GM12878 (cell line): ENCODE results near the gene FKBP2. TPM values are rescaled to one million over a fixed set of nuclear protein-coding genes. Genes with fewer than 3 reads are reported as not detected.
A peak's percentile ranks its signal among the peaks of the same experiment; 100 is the strongest.

ENCODE experiments used
- ATAC-seq: fragments of 200-7000 bp; cut with Tn5 transposase; 3 replicates; pipeline ENCODE4 v1.9.1; 2020; ENCODE audit warnings: mild to moderate bottlenecking, moderate library complexity
- BruUV-seq: library from RNA; stranded (reverse); fragments of 400-500 nt; replicated peaks from 2 replicates; lab custom pipeline; 2021; lab: Mats Ljungman, UMichigan
- CTCF ChIA-PET: fragments of 300-600 bp; sonication (Branson Sonifier 250); formaldehyde crosslinking; extraction: SDS; loops from one replicate; lab custom pipeline; 2021; ENCODE audit warnings: inconsistent platforms; lab: Yijun Ruan, JAX
- POLR2A ChIA-PET: fragments of 350-600 bp; formaldehyde crosslinking; extraction: SDS; loops from one replicate; lab custom pipeline; 2021; ENCODE audit warnings: inconsistent platforms; lab: Charles Lee
- RAD21 ChIA-PET: fragments of 300-600 bp; sonication (Branson Sonifier 250); formaldehyde crosslinking; loops from one replicate; lab custom pipeline; 2023; ENCODE audit warnings: antibody characterized with exemption; ENCODE audit not compliant: unreplicated experiment; lab: Charles Lee
- SMC1A ChIA-PET: fragments of 300-600 bp; sonication (Branson Sonifier 250); formaldehyde crosslinking; loops from one replicate; lab custom pipeline; 2023; ENCODE audit not compliant: unreplicated experiment, uncharacterized antibody; lab: Charles Lee
- DNase-seq: peaks from one replicate; pipeline ENCODE4 v3.0.0-alpha.2; 2011; ENCODE audit warnings: low read depth, low spot score
- FAIRE-seq: peaks from 3 replicates; lab custom pipeline; 2011; peaks lifted over from hg19 to GRCh38; lab: Jason Lieb, UNC
- H2AFZ ChIP-seq: 2 replicates; pipeline ENCODE4 v1.6.0; 2011; ENCODE audit warnings: low read depth, low read length, control low read depth; ENCODE audit not compliant: control insufficient read depth
- H3K27ac ChIP-seq: 2 replicates; pipeline ENCODE4 v1.5.1; 2011; ENCODE audit warnings: control low read depth; ENCODE audit not compliant: control insufficient read depth, insufficient read depth
- H3K27me3 ChIP-seq, 2 experiments: replicated peaks in 1 of 2; 2 replicates each; pipeline versions ENCODE4 v1.6.0 to v1.6.1; 2011; ENCODE audit warnings: low read length in 1 of 2; ENCODE audit not compliant: control insufficient read depth in 2 of 2, insufficient read depth in 2 of 2
- H3K36me3 ChIP-seq, 2 experiments: 2 replicates each; pipeline ENCODE4 v1.5.1; 2011; ENCODE audit warnings: low read length in 1 of 2; ENCODE audit not compliant: control insufficient read depth in 2 of 2, insufficient read depth in 2 of 2
- H3K4me1 ChIP-seq: 2 replicates; pipeline ENCODE4 v1.6.1; 2011; ENCODE audit warnings: mild to moderate bottlenecking, low read length, moderate library complexity, mixed read lengths; ENCODE audit not compliant: control insufficient read depth, insufficient read depth
- H3K4me2 ChIP-seq: 2 replicates; pipeline ENCODE4 v1.6.0; 2011; ENCODE audit warnings: control low read depth; ENCODE audit not compliant: control insufficient read depth, insufficient read depth
- H3K4me3 ChIP-seq: fragments of 200-600 bp; sonication (generic); 2 replicates; pipeline ENCODE4 v1.5.1; 2016
- H3K79me2 ChIP-seq: 2 replicates; pipeline ENCODE4 v1.6.0; 2011; ENCODE audit warnings: low read length; ENCODE audit not compliant: control insufficient read depth, insufficient read depth
- H3K9ac ChIP-seq: 2 replicates; pipeline ENCODE4 v1.8.0; 2011; ENCODE audit warnings: low read length, control low read depth, mixed read lengths; ENCODE audit not compliant: control insufficient read depth, insufficient read depth
- H3K9me3 ChIP-seq: replicated peaks from 3 replicates; pipeline ENCODE4 v1.5.1; 2011; ENCODE audit warnings: mild to moderate bottlenecking, low read length; ENCODE audit not compliant: control insufficient read depth, insufficient read depth
- H4K20me1 ChIP-seq: 2 replicates; pipeline ENCODE4 v1.6.0; 2011; ENCODE audit not compliant: control insufficient read depth, insufficient read depth
- BCLAF1 ChIP-seq: fragments of 450-650 bp; IDR thresholded peaks from 2 replicates; pipeline ENCODE4 v1.6.1; 2017; ENCODE audit warnings: antibody characterized with exemption, mild to moderate bottlenecking, moderate library complexity
- BMI1 ChIP-seq: fragments of 450-650 bp; IDR thresholded peaks from 2 replicates; pipeline ENCODE4 v1.6.1; 2016; ENCODE audit warnings: mild to moderate bottlenecking, moderate library complexity, borderline replicate concordance
- BRCA1 ChIP-seq: IDR thresholded peaks from 2 replicates; pipeline ENCODE4 v1.6.1; 2011; ENCODE audit warnings: low read depth, low read length, improper control_type of control experiment
- EED ChIP-seq: sonication (generic); IDR thresholded peaks from 2 replicates; pipeline ENCODE4 v1.6.1; 2016; ENCODE audit warnings: antibody characterized with exemption, low read depth
- EZH2 ChIP-seq: IDR thresholded peaks from 2 replicates; pipeline ENCODE4 v1.6.1; 2012; ENCODE audit warnings: low read depth, mild to moderate bottlenecking, control low read depth, inconsistent platforms, low read length, borderline replicate concordance; ENCODE audit not compliant: control insufficient read depth
- FOXM1 ChIP-seq: IDR thresholded peaks from 2 replicates; pipeline ENCODE4 v1.6.1; 2012; ENCODE audit warnings: low read depth, mild to moderate bottlenecking, inconsistent platforms, low read length, moderate library complexity
- HDGF ChIP-seq: fragments of 450-650 bp; IDR thresholded peaks from 2 replicates; pipeline ENCODE4 v1.6.1; 2016; ENCODE audit warnings: antibody characterized with exemption
- IRF4 ChIP-seq: IDR thresholded peaks from 2 replicates; pipeline ENCODE4 v1.6.1; 2011; ENCODE audit warnings: low read depth, low read length
- SMARCA5 ChIP-seq: fragments of 450-650 bp; IDR thresholded peaks from 2 replicates; pipeline ENCODE4 v1.6.1; 2017; ENCODE audit warnings: mild to moderate bottlenecking
- ZNF622 ChIP-seq: fragments of 450-650 bp; IDR thresholded peaks from 2 replicates; pipeline ENCODE4 v1.6.1; 2017; ENCODE audit warnings: mild to moderate bottlenecking, inconsistent platforms
- ZNF687 ChIP-seq: fragments of 450-650 bp; IDR thresholded peaks from 2 replicates; pipeline ENCODE4 v1.6.1; 2017; ENCODE audit warnings: mild to moderate bottlenecking, moderate library complexity
- WGBS: methylation state at CpG from one replicate; pipeline ENCODE4 v1.1.6; 2016; ENCODE audit warnings: low lambda C conversion rate; ENCODE audit not compliant: insufficient replicate concordance, insufficient coverage; ENCODE audit errors: missing lambda C conversion rate; 5-methylcytosine and 5-hydroxymethylcytosine counted together
- in situ Hi-C: fragments of 300-500 bp; cut with MboI; formaldehyde crosslinking; loops from 9 replicates; pipeline ENCODE4 v1.14.3; 2018; ENCODE audit warnings: mixed read lengths
- intact Hi-C: fragments of 100-400 bp; cut with micrococcal nuclease; formaldehyde crosslinking; loops from one replicate; pipeline ENCODE4 v1.14.2; 2022; ENCODE audit not compliant: unreplicated experiment
- polyA plus RNA-seq, 11 experiments: library from polyadenylated mRNA; depleted of rRNA in 4 of 11; unstranded in 6 of 11; stranded (reverse) in 5 of 11; fragments of >200 nt; fragmentation: Nextera tagmentation in 4 of 11; fragmentation: Illumina TruSeq in 1 of 11; extraction: Ambion mirVana in 4 of 11; extraction: Trizol in 1 of 11; gene quantifications; 1 replicate in 1 of 11; 2 replicates in 10 of 11; pipeline versions ENCODE4 v1.2.1 to v1.2.3, GENCODE V29; 2011 to 2016; ENCODE audit warnings: inconsistent platforms in 2 of 11, missing spikeins in 2 of 11, low read depth in 1 of 11
- total RNA-seq, 4 experiments: library from RNA; depleted of rRNA in 3 of 4; stranded (reverse); fragments of >200 nt in 3 of 4; fragmentation: Illumina TruSeq in 1 of 4; extraction: Trizol in 1 of 4; gene quantifications; 2 replicates each; pipeline versions ENCODE4 v1.2.1 to v1.2.3, GENCODE V29; 2013 to 2021
- TF ChIP-seq, protein P1 (sequence below): fragments of 450-650 bp; IDR thresholded peaks from 2 replicates; pipeline ENCODE4 v1.6.1; 2016; ENCODE audit warnings: mild to moderate bottlenecking
- TF ChIP-seq, protein P2 (sequence below): fragments of 450-650 bp; IDR thresholded peaks from 2 replicates; pipeline ENCODE4 v1.6.1; 2017; ENCODE audit warnings: borderline replicate concordance

Gene FKBP2
- total and polyA plus RNA-seq, 10 of the 15 experiments (the other 5 are each of a cell fraction or from before 2014, with no cell fraction given) = 1.8 to 99.7 (median 39.5) TPM

DNA sequence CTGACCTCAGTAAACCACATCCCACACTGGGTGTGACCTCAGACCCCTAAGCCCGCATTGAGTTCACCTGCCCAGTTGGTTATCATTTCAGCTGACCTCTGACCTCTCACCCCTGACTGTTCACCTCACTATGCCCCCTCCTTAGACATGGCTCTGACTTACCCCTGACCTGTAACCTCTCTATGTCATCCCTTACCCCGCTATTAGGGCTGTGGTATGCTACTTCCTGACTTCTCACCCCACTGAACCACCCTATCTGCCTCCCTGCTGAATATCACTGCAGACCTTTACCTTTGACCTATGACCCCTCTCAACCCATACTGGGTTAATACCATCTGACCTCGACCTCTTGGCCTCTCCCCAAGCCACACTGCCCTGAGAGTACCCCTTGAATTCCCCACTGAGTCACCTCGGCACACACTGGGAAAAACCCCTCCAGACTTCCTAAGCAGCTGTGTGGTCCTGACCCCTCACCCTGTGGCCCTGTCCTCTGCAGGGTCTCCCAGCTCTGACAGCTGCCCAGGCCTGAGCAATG, 18.7 kb downstream of the FKBP2 start:
- 11% methylated on average over 4 of the region's 4 CpGs for WGBS
- ATAC-seq = peak; percentile 71
- no peak overlapping the region for H2AFZ ChIP-seq
- no peak overlapping the region for H3K9ac ChIP-seq
- in situ Hi-C loops (no loop called here), intact Hi-C loops (no loop called here)
- BruUV-seq = no TSS peak
- RAD21 ChIA-PET = no interaction called here
- peaks cover 11% of the 10 kb centered on the region for H3K4me1 ChIP-seq
- CTCF ChIA-PET = no interaction called here
- H3K9me3 ChIP-seq = no peaks in the 10 kb centered on the region
- FAIRE-seq = peak; percentile 41
- no peaks in the 10 kb centered on the region for H3K27me3 ChIP-seq
- SMC1A ChIA-PET = interaction anchor here (0.5 kb wide), 1 partner anchor 36 kb away, joined by 4 read pairs; no protein-coding TSS in a partner anchor
- H4K20me1 ChIP-seq = no peaks in the 10 kb centered on the region
- no peaks in the 10 kb centered on the region for H3K79me2 ChIP-seq
- H3K27ac ChIP-seq = peak overlapping the region; percentile 17; the same call in 1 of the 2 replicates
- POLR2A ChIA-PET = interaction anchor here (0.8 to 1.9 kb wide), 4 partner anchors 8 to 15 kb away, joined by 3 to 7 read pairs (median 4); partner anchors contain the start of gene PPP1R14B
- no peak for DNase-seq
- no peak overlapping the region for H3K4me3 ChIP-seq
- H3K36me3 ChIP-seq = peaks cover 0 to 5% of the 10 kb centered on the region in 2 experiments; a peak in 2 of 4 replicates
- H3K4me2 ChIP-seq = no peak overlapping the region
- no peak for TF ChIP-seq BMI1
- no peak for TF ChIP-seq SMARCA5
- TF ChIP-seq ZNF622 = no peak
- TF ChIP-seq EZH2 = no peak
- no peak for TF ChIP-seq BRCA1
- TF ChIP-seq, protein P1, sequence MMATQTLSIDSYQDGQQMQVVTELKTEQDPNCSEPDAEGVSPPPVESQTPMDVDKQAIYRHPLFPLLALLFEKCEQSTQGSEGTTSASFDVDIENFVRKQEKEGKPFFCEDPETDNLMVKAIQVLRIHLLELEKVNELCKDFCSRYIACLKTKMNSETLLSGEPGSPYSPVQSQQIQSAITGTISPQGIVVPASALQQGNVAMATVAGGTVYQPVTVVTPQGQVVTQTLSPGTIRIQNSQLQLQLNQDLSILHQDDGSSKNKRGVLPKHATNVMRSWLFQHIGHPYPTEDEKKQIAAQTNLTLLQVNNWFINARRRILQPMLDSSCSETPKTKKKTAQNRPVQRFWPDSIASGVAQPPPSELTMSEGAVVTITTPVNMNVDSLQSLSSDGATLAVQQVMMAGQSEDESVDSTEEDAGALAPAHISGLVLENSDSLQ = no peak
- peak; percentile 79 for TF ChIP-seq ZNF687
- no peak for TF ChIP-seq EED
- no peak for TF ChIP-seq FOXM1
- TF ChIP-seq, protein P2, sequence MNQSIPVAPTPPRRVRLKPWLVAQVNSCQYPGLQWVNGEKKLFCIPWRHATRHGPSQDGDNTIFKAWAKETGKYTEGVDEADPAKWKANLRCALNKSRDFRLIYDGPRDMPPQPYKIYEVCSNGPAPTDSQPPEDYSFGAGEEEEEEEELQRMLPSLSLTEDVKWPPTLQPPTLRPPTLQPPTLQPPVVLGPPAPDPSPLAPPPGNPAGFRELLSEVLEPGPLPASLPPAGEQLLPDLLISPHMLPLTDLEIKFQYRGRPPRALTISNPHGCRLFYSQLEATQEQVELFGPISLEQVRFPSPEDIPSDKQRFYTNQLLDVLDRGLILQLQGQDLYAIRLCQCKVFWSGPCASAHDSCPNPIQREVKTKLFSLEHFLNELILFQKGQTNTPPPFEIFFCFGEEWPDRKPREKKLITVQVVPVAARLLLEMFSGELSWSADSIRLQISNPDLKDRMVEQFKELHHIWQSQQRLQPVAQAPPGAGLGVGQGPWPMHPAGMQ = no peak
- no peak for TF ChIP-seq BCLAF1
- no peak for TF ChIP-seq IRF4
- TF ChIP-seq HDGF = peak; percentile 28; the same call in 1 of the 2 replicates
